NB4 (cell line): ENCODE measurements around the gene GRIK4.

Experiments
- CTCF ChIP-seq: IDR thresholded peaks from one replicate; pipeline ENCODE4 v1.5.1; 2012; ENCODE audit warnings: low read depth, low read length
- MYC ChIP-seq: IDR thresholded peaks from 2 replicates; pipeline ENCODE4 v1.6.1; 2011; ENCODE audit warnings: low read depth, low read length

- TF ChIP-seq CTCF (no peak), MYC (no peak)
These were observed 38.5 kb downstream of the GRIK4 start for GRCh38 chr11:120550007-120550406.
